Psoas muscle (tissue), 8 donors: ENCODE data around the gene PRKCH. TPM values are rescaled to one million over a fixed set of nuclear protein-coding genes. Genes with fewer than 3 reads are reported as not detected.

ENCODE experiments used
- ATAC-seq, 4 donors: fragments of 200-7000 bp; cut with Tn5 transposase; one replicate each; pipeline ENCODE4 v1.9.1; 2020; ENCODE audit warnings: moderate library complexity in 3 of 4, mild to moderate bottlenecking in 2 of 4
- DNase-seq, 2 donors: peaks; one replicate each; pipeline ENCODE4 v3.0.0-alpha.2; 2020
- H3K27ac ChIP-seq: fragments of 200-600 bp; one replicate; pipeline ENCODE4 v1.8.0; 2022
- H3K27me3 ChIP-seq, 3 donors: fragments of 200-600 bp in 1 of 3; one replicate each; pipeline versions ENCODE4 v1.6.1 to v1.8.0; 2013 to 2022; ENCODE audit warnings: low read length in 2 of 3, mild to moderate bottlenecking in 2 of 3, moderate library complexity in 1 of 3; ENCODE audit not compliant: insufficient read depth in 3 of 3
- H3K36me3 ChIP-seq, 2 donors: fragments of 200-600 bp in 1 of 2; one replicate each; pipeline versions ENCODE4 v1.6.1 to v1.8.0; 2013 to 2022; ENCODE audit warnings: low read depth in 1 of 2, mild to moderate bottlenecking in 1 of 2, moderate library complexity in 1 of 2; ENCODE audit not compliant: insufficient read depth in 1 of 2
- H3K4me1 ChIP-seq: fragments of 200-600 bp; one replicate; pipeline ENCODE4 v1.8.0; 2022
- H3K4me3 ChIP-seq: fragments of 200-600 bp; one replicate; pipeline ENCODE4 v1.8.0; 2022; ENCODE audit warnings: mild to moderate bottlenecking
- H3K9me3 ChIP-seq: fragments of 200-600 bp; one replicate; pipeline ENCODE4 v1.8.0; 2022
- WGBS, 3 donors: extraction: QIAGEN DNeasy Blood & Tissue Kit; methylation state at CpG; one replicate each; pipeline versions ENCODE4 v1.1.6 to v1.1.7; 2013; 5-methylcytosine and 5-hydroxymethylcytosine counted together
- intact Hi-C, 2 donors: fragments of 100-400 bp; cut with DNase I; formaldehyde crosslinking; loops; one replicate each; pipeline versions ENCODE4 v1.11.0 to v1.14.2; 2022
- polyA plus RNA-seq, 3 donors: library from polyadenylated mRNA; stranded (reverse); fragments of 200-250 nt; gene quantifications; one replicate each; pipeline ENCODE4 v1.2.3, GENCODE V29; 2013
- total RNA-seq, 4 donors: library from RNA; stranded (reverse); fragmentation: NEBNext Ultra II Directional in 2 of 4; extraction: Animal tissue kit (Norgen Biotek cat#: 25700) in 2 of 4; gene quantifications; one replicate each; pipeline versions ENCODE4 v1.2.1 to v1.2.4, GENCODE V29; 2021 to 2023
- TF ChIP-seq, protein P1 (sequence below): fragments of 200-600 bp; IDR thresholded peaks from one replicate; pipeline ENCODE4 v1.8.0; 2022; ENCODE audit warnings: antibody characterized with exemption
- donor health status: healthy with polysubstance abuse.
- donor health status: DM: no; HTN: no; CAD: no; lungs with moderate emphysema.
- donor health status: Bipolar disorder and iron deficiency.
- donor health status: healthy.
- donor health status: DM: yes; HTN: yes; CAD: no.
- donor health status: DM: no; HTN: no; CAD: no.
- donor health status: DM: no; HTN: no; CAD: no.
- donor health status: DM: yes; HTN: yes; CAD: no.

PRKCH gene
- total and polyA plus RNA-seq, 7 donors: 5.9 to 17.9 (median 11.1) TPM

DNA sequence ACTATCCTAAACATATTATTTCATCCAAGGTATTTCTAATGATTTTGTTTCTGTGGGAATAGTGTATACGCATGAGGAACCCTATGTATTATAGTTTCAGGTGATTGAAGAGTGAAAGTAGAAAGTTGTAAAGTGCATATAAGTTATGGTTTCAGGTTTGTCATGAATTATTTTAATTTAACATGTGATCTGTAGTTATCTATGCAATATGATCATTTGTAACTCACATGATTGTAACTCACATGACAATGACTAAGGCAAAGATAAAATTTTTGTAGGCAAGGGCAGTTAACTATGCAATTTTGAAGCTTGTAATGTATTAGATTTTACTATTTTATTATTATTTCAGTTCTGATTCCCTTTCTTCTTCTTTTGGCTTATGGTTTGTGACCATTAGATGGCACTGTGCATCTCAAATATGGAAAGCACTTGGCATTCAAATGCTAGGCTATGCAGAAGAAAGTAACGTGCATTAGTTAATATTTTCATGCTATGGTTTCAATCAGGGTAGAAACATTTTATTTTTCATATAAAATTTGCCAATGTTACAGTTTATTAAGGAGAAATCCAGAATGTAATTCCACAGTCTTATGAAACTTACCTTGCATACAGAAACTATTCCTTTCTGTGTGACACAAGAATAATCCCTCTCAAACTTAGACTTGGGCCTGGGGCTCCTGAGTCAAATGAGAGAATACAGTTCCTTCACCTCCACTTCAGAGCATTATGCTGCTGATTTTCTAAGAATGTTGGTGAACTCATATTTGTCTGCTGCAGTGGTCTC, 24.5 kb upstream of the PRKCH start:
- Histone ChIP-seq H3K4me1 (peaks cover 15% of the 10 kb centered on the region), H3K27me3 (no peaks in the 10 kb centered on the region), H3K36me3 (no peaks in the 10 kb centered on the region), H3K4me3 (no peak overlapping the region), H3K9me3 (no peaks in the 10 kb centered on the region), H3K27ac (no peak overlapping the region)
- DNase-seq: no peak
- TF ChIP-seq, protein P1, sequence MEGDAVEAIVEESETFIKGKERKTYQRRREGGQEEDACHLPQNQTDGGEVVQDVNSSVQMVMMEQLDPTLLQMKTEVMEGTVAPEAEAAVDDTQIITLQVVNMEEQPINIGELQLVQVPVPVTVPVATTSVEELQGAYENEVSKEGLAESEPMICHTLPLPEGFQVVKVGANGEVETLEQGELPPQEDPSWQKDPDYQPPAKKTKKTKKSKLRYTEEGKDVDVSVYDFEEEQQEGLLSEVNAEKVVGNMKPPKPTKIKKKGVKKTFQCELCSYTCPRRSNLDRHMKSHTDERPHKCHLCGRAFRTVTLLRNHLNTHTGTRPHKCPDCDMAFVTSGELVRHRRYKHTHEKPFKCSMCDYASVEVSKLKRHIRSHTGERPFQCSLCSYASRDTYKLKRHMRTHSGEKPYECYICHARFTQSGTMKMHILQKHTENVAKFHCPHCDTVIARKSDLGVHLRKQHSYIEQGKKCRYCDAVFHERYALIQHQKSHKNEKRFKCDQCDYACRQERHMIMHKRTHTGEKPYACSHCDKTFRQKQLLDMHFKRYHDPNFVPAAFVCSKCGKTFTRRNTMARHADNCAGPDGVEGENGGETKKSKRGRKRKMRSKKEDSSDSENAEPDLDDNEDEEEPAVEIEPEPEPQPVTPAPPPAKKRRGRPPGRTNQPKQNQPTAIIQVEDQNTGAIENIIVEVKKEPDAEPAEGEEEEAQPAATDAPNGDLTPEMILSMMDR: peak; percentile 73
- ATAC-seq: peak in 3 of 4 donors; percentile 41 to 80 (median 75)
- intact Hi-C loops: loop anchor here in 1 of 2 donors (5.0 to 10.0 kb wide), 3 partner anchors 165 to 540 kb away; partner anchors contain the start of gene SNAPC1
- 32 to 42% (median 38%) methylated on average over 2 of the region's 2 CpGs for WGBS, 3 donors

DNA sequence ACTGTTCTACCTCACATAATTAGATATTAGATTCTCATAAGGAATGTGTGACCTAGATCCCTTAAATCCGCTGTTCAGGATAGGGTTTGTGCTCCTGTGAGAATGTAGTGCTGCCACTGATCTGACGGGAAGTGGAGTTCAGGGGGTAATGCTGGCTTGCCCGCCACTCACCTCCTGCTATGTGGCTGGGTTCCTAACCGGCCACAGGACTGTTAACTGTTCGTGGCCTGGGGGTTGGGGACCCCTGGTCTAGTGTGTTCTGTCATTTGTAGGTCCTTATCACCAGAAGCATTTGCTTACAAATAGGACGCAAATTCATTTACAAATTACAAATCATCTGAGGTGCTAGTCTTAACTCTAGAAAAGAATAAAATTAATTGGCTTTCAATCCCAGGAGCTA, 23.8 kb upstream of the PRKCH start:
- Histone ChIP-seq H3K9me3 (no peaks in the 10 kb centered on the region), H3K36me3 (no peaks in the 10 kb centered on the region), H3K4me3 (no peak overlapping the region), H3K27ac (no peak overlapping the region), H3K4me1 (peaks cover 15% of the 10 kb centered on the region), H3K27me3 (no peaks in the 10 kb centered on the region)
- ATAC-seq: no peak
- 73 to 76% (median 75%) methylated on average over 6 of the region's 6 CpGs for WGBS, 3 donors
- intact Hi-C loops: loop anchor here in 1 of 2 donors (5.0 to 10.0 kb wide), 3 partner anchors 165 to 540 kb away; partner anchors contain the start of gene SNAPC1
- no peak for DNase-seq
- TF ChIP-seq, protein P1: no peak

DNA sequence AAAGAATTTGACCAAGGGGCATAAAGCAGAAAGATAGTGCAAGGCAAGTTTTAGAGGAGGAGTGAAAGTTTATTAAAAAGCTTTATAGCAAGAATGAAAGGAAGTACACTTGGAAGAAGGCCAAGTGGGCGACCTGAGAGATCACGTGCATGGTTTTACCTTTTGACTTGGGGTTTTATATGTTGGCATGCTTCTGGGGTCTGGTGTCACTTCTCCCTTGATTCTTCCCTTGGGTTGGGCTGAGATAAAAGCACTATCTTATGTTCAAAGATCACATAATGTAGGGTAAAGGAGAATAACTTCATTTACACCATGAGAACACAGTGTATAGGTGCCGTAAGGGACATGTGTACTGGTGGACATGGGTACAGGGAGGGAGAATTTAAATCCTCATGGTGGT, 22.6 kb upstream of the PRKCH start:
- TF ChIP-seq, protein P1: no peak
- ATAC-seq: no peak
- H3K4me3 ChIP-seq: no peak overlapping the region
- H3K27ac ChIP-seq: no peak overlapping the region
- 57 to 62% (median 58%) methylated on average over 3 of the region's 3 CpGs for WGBS, 3 donors
- no peaks in the 10 kb centered on the region for H3K27me3 ChIP-seq
- intact Hi-C loops: loop anchor here in 1 of 2 donors (5.0 to 10.0 kb wide), 3 partner anchors 163 to 538 kb away; partner anchors contain the start of gene SNAPC1
- H3K9me3 ChIP-seq: no peaks in the 10 kb centered on the region
- DNase-seq: no peak
- peaks cover 15% of the 10 kb centered on the region for H3K4me1 ChIP-seq
- H3K36me3 ChIP-seq: no peaks in the 10 kb centered on the region

DNA sequence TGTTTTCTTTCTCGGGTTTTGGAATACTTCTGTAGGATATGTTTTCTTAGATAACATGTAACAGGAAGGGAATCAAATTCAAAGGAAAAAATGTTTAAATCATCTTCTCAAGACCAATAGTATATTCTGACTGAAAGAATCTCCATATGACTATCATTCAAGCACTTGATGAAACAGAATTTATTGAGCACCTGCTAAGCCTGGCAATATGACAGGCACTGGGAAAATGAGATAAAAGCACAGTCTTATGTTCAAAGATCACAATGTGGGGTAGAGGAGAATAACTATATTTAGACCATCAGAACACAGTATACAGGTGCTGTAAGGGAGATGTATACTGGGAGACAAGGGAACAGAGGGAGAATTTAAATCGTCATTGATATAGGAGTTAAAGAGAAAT, 21.2 kb upstream of the PRKCH start:
- DNase-seq (no peak), ATAC-seq (no peak)
- WGBS, 3 donors: 39 to 61% (median 49%) methylated on average over 2 of the region's 2 CpGs
- TF ChIP-seq, protein P1: no peak
- Histone ChIP-seq H3K9me3 (no peaks in the 10 kb centered on the region), H3K36me3 (no peaks in the 10 kb centered on the region), H3K27ac (no peak overlapping the region), H3K4me3 (no peak overlapping the region), H3K4me1 (peaks cover 15% of the 10 kb centered on the region), H3K27me3 (no peaks in the 10 kb centered on the region)
- intact Hi-C loops: no loop called here
